SK-N-SH treated with all-trans-retinoic acid at 6 μM for 48 hours (cell line): ENCODE data around the gene SLK.

Experiments
- ATAC-seq: fragments of 200-7000 bp; cut with Tn5 transposase; 3 replicates; pipeline ENCODE4 v1.9.1; 2020; ENCODE audit warnings: mild to moderate bottlenecking, moderate library complexity
- ARNTL ChIP-seq: fragments of 450-650 bp; formaldehyde crosslinking; IDR thresholded peaks from 2 replicates; pipeline ENCODE4 v1.5.0; 2020; ENCODE audit warnings: low read depth, mild to moderate bottlenecking, moderate library complexity, borderline replicate concordance
- BACH2 ChIP-seq: fragments of 250-450 bp; sonication (Bioruptor Pico); IDR thresholded peaks from 2 replicates; pipeline ENCODE4 v1.9.0; 2021; ENCODE audit warnings: mild to moderate bottlenecking, borderline replicate concordance
- CREB5 ChIP-seq: fragments of 250-450 bp; sonication (Bioruptor Pico); IDR thresholded peaks from 2 replicates; pipeline ENCODE4 v1.5.1; 2020; ENCODE audit warnings: low read depth, mild to moderate bottlenecking, moderate library complexity
- CSDC2 ChIP-seq: fragments of 250-450 bp; sonication (Bioruptor Pico); IDR thresholded peaks from 2 replicates; pipeline ENCODE4 v1.5.0; 2020; ENCODE audit warnings: mild to moderate bottlenecking, moderate library complexity
- CSRNP3 ChIP-seq: fragments of 250-450 bp; sonication (Bioruptor Pico); IDR thresholded peaks from 2 replicates; pipeline ENCODE4 v1.5.1; 2021; ENCODE audit warnings: mild to moderate bottlenecking, moderate library complexity
- ESRRG ChIP-seq: fragments of 250-450 bp; sonication (Bioruptor Pico); IDR thresholded peaks from 2 replicates; pipeline ENCODE4 v1.6.1; 2021; ENCODE audit warnings: mild to moderate bottlenecking
- GLIS3 ChIP-seq: fragments of 250-450 bp; sonication (Bioruptor Pico); IDR thresholded peaks from 2 replicates; pipeline ENCODE4 v1.5.0; 2020; ENCODE audit warnings: mild to moderate bottlenecking, moderate library complexity
- ISL1 ChIP-seq: fragments of 250-450 bp; sonication (Bioruptor Pico); IDR thresholded peaks from 2 replicates; pipeline ENCODE4 v2.1.2; 2022; ENCODE audit warnings: mild to moderate bottlenecking, moderate library complexity
- OSR1 ChIP-seq: fragments of 250-450 bp; sonication (Bioruptor Pico); IDR thresholded peaks from 2 replicates; pipeline ENCODE4 v1.8.0; 2022; ENCODE audit warnings: moderate library complexity, mild to moderate bottlenecking, inconsistent platforms
- PATZ1 ChIP-seq: fragments of 250-450 bp; sonication (Bioruptor Pico); IDR thresholded peaks from 2 replicates; pipeline ENCODE4 v1.8.0; 2020; ENCODE audit warnings: mild to moderate bottlenecking, moderate library complexity, borderline replicate concordance
- POU6F1 ChIP-seq: fragments of 250-450 bp; sonication (Bioruptor Pico); IDR thresholded peaks from 2 replicates; pipeline ENCODE4 v1.8.0; 2021; ENCODE audit warnings: low read depth, mild to moderate bottlenecking, moderate library complexity, borderline replicate concordance
- PPARA ChIP-seq: fragments of 250-450 bp; sonication (Bioruptor Pico); IDR thresholded peaks from 2 replicates; pipeline ENCODE4 v1.5.0; 2020; ENCODE audit warnings: mild to moderate bottlenecking, borderline replicate concordance
- RARB ChIP-seq: fragments of 250-450 bp; sonication (Bioruptor Pico); IDR thresholded peaks from 2 replicates; pipeline ENCODE4 v1.8.0; 2021; ENCODE audit warnings: mild to moderate bottlenecking, moderate library complexity
- SNAI2 ChIP-seq: fragments of 250-450 bp; sonication (Bioruptor Pico); IDR thresholded peaks from 2 replicates; pipeline ENCODE4 v1.5.0; 2020; ENCODE audit warnings: mild to moderate bottlenecking, moderate library complexity
- TCF4 ChIP-seq: fragments of 250-450 bp; sonication (Bioruptor Pico); IDR thresholded peaks from 2 replicates; pipeline ENCODE4 v1.8.0; 2021; ENCODE audit warnings: mild to moderate bottlenecking, moderate library complexity, borderline replicate concordance
- TOX ChIP-seq: fragments of 250-450 bp; sonication (Bioruptor Pico); IDR thresholded peaks from 2 replicates; pipeline ENCODE4 v1.8.0; 2021; ENCODE audit warnings: mild to moderate bottlenecking, moderate library complexity, borderline replicate concordance
- TSHZ2 ChIP-seq: fragments of 250-450 bp; sonication (Bioruptor Pico); IDR thresholded peaks from 2 replicates; pipeline ENCODE4 v1.5.0; 2020; ENCODE audit warnings: mild to moderate bottlenecking, moderate library complexity
- ZC3H10 ChIP-seq: fragments of 250-450 bp; sonication (Bioruptor Pico); IDR thresholded peaks from 2 replicates; pipeline ENCODE4 v1.5.1; 2021; ENCODE audit warnings: mild to moderate bottlenecking, moderate library complexity
- ZFP3 ChIP-seq: fragments of 250-450 bp; sonication (Bioruptor Pico); IDR thresholded peaks from 2 replicates; pipeline ENCODE4 v1.5.0; 2020; ENCODE audit warnings: mild to moderate bottlenecking, moderate library complexity
- ZFP30 ChIP-seq: fragments of 450-650 bp; formaldehyde crosslinking; IDR thresholded peaks from 2 replicates; pipeline ENCODE4 v1.5.0; 2022; ENCODE audit warnings: mild to moderate bottlenecking, moderate library complexity
- ZNF565 ChIP-seq: fragments of 450-650 bp; formaldehyde crosslinking; conservative IDR thresholded peaks from 2 replicates; pipeline ENCODE4 v1.5.0; 2020; ENCODE audit warnings: low read depth, mild to moderate bottlenecking, moderate library complexity
- ZNF70 ChIP-seq: fragments of 450-650 bp; formaldehyde crosslinking; IDR thresholded peaks from 2 replicates; pipeline ENCODE4 v1.5.0; 2020; ENCODE audit warnings: mild to moderate bottlenecking, moderate library complexity
- ZNF8 ChIP-seq: fragments of 450-650 bp; formaldehyde crosslinking; IDR thresholded peaks from 2 replicates; pipeline ENCODE4 v1.5.0; 2020; ENCODE audit warnings: mild to moderate bottlenecking, moderate library complexity

SLK gene

GRCh38 chr10:103982639-103983038 is 15.7 kb downstream of the SLK start:
- peak; percentile 60 for ATAC-seq
- TF ChIP-seq ZC3H10 (no peak), CSDC2 (CRISPR knock-in tag) (no peak), TCF4 (no peak), CSRNP3 (CRISPR knock-in tag) (no peak), ISL1 (CRISPR knock-in tag) (no peak), TSHZ2 (no peak), GLIS3 (CRISPR knock-in tag) (no peak), POU6F1 (CRISPR knock-in tag) (no peak), ZFP3 (CRISPR knock-in tag) (no peak), PATZ1 (CRISPR knock-in tag) (no peak), ARNTL (CRISPR knock-in tag) (no peak), TOX (no peak), CREB5 (no peak), ZNF70 (no peak), BACH2 (CRISPR knock-in tag) (no peak), ZNF565 (no peak), ZNF8 (CRISPR knock-in tag) (no peak), ESRRG (no peak)

GRCh38 chr10:103983367-103983911 is 16.5 kb downstream of the SLK start:
- no peak for TF ChIP-seq ZFP30 (CRISPR knock-in tag)
- no peak for TF ChIP-seq TSHZ2
- no peak for TF ChIP-seq CSRNP3 (CRISPR knock-in tag)
- no peak for TF ChIP-seq ESRRG
- no peak for TF ChIP-seq TCF4
- TF ChIP-seq ZFP3 (CRISPR knock-in tag): no peak
- TF ChIP-seq PATZ1 (CRISPR knock-in tag): no peak
- no peak for TF ChIP-seq ZC3H10
- TF ChIP-seq GLIS3 (CRISPR knock-in tag): no peak
- no peak for TF ChIP-seq TOX
- TF ChIP-seq ZNF565: no peak
- no peak for TF ChIP-seq BACH2 (CRISPR knock-in tag)
- TF ChIP-seq OSR1 (CRISPR knock-in tag): no peak
- no peak for TF ChIP-seq PPARA
- no peak for TF ChIP-seq SNAI2 (CRISPR knock-in tag)
- TF ChIP-seq ARNTL (CRISPR knock-in tag): no peak
- TF ChIP-seq RARB: no peak

More at GRCh38 chr10:103983367-103983911, 16.5 kb downstream of the SLK start:
- no peak; the same call in 2 of the 3 replicates for ATAC-seq
